HS-5 (cell line): Measurements from ENCODE around the gene APOL1.
"Not testable (repeated sequence)": the region's sequence is repeated elsewhere in the genome, so short reads cannot be mapped to it uniquely, and the experiment has no call there.

Source experiments
- DNase-seq: peaks from one replicate; pipeline ENCODE4 v3.0.0-alpha.2; 2012; ENCODE audit warnings: low read depth

APOL1 gene

GRCh38 chr22:36225333-36225922 is 27.5 kb upstream of the APOL1 start:
- DNase-seq, result no peak

- DNase-seq, result no peak
Measured at GRCh38 chr22:36226189-36226588, 26.7 kb upstream of the APOL1 start.

DNA sequence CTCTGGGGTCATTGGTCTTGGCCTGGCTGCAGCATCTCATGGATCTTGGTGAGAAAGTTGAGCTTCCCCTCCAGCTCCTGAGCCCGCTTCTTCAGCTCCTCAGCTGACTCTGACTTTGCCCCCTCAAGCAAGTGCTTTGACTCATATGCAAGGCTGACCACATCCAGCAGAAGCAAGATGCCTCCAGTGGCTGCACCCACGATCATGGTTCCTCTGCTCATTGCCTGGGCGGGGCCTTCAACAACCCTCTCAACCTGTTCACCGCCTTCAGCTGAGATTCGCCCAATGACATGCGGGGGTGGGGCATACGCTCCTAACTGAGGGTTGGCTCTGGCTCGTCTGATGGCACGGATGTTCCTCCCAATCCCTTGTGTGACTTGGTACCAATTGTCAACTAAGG is 25.5 kb upstream of the APOL1 start:
- DNase-seq, result no peak

GRCh38 chr22:36227806-36228205 is 25.1 kb upstream of the APOL1 start:
- DNase-seq, result no peak

DNA sequence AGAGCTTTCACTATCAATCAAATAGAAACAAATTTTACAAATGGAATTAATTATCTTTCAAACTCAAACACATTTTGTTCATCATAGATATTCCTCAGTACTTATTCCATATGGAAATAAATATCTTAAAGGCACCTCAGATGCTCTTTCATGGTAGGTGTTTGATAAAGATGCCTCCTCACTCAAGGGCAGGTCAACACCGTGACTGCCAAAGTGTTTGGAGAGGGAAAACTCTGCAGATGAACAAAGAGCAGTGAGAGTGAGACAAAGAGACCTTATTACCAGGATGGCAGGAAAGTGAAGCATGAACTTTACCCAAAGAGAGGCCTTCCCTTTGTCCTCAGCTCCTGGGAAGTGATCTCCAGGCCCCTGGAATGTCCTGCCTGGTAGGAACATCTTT is 24.6 kb upstream of the APOL1 start:
- DNase-seq, result not testable (repeated sequence)

GRCh38 chr22:36228944-36229343 is 24.0 kb upstream of the APOL1 start:
- DNase-seq, result no peak

DNA sequence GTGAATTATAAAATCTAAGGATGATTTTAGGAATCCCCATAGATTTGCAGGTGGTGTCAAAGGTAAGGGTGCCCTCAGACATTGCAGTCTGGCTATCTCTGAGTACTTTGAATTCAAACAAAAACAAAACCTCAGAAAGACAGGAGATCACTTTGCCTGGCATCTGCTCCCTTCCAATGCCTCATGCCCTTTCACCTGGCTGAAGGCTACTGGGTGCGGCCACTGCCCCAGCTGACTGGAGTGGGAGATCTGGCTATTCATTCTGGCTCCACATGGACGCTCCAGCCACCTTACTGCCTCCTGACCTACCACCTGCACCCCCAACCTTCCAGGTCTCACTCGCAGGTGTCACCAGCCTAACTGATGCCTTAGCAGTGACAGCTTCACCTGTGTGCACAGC is 23.3 kb upstream of the APOL1 start:
- not testable (repeated sequence) for DNase-seq

GRCh38 chr22:36231051-36231450 is 21.9 kb upstream of the APOL1 start:
- not testable (repeated sequence) for DNase-seq

DNA sequence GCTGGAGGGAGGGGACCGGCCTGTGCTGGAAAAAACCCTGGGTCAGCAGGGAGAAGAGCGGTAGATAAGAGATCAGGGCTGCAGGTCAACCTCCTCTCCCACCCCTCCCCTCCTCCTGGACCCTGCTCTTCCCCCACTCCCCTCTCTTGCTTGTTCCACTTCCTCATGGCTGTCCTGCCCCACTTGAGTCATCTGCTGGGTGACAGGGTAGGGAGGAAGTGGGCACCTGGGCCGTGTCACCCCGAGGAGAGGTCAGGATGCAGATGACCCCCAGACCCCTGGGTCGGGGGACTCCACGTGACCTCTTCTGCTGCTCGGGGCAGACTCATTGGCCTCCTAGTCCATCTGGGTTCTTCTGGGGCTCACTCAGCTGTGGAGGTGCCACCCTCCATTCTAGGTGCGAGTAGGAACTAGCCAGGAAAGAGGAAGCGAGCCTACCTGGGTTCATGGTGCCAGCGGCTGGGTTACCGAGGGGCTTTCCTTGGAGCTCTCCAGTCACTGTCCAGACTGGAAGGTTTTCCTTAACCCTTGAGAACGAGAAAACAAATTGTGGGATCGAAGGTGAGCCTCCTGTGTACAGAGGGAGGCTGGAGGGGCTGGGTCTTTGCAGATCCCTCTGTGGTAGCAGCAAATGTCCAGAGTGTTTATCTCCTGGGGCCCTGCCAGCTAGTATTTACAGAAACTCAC is 20.1 kb upstream of the APOL1 start:
- no peak for DNase-seq

DNA sequence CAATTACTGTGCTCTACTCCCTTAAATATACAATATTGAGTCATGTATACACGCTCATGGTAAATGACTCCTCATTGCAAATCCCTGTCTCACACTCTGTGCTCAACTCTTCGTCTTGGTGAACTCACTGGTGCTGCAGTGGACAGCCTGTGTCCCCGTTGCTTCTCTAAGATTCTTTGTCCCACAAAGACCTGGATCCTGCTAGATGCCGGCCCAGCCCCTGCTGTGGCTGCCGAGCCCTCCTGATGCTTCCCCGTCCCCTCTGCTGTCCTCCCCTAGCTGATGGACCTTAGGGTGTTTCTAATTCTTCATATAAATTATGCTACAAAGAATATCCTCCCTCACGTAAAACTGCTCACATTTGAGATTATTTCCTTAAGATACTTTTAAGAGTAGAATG is 19.1 kb upstream of the APOL1 start:
- no peak for DNase-seq

GRCh38 chr22:36234213-36234612 is 18.7 kb upstream of the APOL1 start:
- DNase-seq, result no peak

DNA sequence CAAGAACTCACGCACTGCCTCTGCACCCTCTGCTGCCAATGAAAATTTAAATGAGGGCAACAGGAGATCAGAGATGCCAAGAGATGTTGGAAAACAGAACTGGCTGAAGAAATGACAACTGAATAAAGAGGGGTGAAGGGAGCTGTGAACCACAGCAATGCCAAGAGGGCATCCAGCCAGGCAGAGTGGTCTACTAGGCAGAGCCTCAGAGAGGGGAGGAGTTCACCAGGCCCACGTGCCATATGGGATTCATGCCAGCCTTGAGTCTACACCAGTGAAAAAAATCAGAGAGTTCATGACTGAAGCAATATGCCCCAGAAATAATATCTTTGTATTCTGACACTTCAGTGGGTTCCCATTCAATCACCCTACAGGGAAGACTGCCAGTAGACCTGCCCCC is 18.0 kb upstream of the APOL1 start:
- no peak for DNase-seq

DNA sequence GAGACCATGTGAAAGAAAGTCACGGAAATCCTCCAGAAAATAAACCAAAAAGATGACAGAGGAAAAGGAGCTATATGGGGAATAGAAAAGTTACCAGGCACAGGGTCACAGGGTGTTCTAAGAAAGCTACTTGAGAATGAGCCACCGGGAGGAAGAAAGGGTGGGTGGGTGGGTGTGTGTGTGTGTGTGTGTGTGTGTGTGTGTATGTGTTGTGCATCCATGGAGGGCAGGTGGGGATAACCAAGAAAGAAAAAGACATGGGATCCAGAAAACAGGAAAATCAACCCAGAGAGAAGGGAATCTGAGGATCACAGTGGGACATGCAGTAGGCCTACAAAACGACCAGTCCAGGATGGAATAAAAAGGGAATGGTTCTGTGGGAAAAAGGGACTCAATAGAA is 17.3 kb upstream of the APOL1 start:
- DNase-seq, result no peak

GRCh38 chr22:36236388-36237319 is 16.3 kb upstream of the APOL1 start:
- DNase-seq, result no peak

DNA sequence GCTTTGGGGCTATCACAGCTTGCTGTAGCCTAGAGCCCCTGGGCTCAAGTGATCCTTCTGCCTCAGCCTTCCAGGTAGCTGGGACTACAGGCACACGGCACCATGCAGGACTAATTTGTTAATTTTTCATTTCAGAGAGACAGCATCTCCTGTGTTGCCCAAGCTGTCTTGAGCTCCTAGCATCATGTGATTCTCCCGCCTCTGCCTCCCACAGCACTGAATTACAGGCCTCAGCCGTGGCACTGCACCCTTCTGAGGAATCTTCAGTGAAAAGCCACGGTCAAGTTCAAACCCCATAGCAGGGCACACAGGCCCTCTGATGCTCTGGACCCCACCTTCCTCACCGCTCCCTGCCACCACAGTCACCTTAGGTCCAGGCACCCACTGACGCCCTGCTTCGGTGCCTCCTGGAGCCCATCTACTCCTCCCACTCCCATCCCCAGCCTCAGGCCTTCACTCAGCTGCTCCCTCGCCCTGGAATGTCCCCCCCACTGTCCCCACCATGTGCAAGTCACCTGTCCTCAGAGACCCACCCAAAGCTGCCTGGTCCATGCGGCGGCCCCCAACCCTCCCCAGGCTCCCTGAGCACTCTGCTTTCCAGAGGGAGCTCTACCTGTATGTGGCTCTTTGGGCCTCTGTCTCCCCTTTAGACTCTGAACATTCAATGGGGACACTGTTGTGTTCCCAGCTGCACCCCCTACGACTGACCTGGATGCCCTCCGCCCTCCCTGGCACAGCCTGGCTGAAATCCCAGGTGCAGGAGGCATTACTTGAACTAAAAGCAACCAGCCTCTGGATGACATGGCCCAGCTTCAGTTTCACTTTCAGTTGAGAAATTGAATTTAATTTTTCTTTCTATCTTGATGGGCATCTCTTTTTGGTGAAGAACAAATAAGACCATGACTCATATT is 15.2 kb upstream of the APOL1 start:
- DNase-seq, result no peak

- DNase-seq, result no peak
Measured at GRCh38 chr22:36238373-36239149, 14.4 kb upstream of the APOL1 start.

GRCh38 chr22:36239150-36239400 is 13.9 kb upstream of the APOL1 start:
- DNase-seq, result no peak

- DNase-seq, result peak; percentile 82
Measured at GRCh38 chr22:36239401-36240171, 13.3 kb upstream of the APOL1 start, which contains the start of gene APOL2. Gene APOL2, minus strand, starts transcription at chr22:36239527. Its CDS starts 6,365 bp downstream, at chr22:36233162.

DNA sequence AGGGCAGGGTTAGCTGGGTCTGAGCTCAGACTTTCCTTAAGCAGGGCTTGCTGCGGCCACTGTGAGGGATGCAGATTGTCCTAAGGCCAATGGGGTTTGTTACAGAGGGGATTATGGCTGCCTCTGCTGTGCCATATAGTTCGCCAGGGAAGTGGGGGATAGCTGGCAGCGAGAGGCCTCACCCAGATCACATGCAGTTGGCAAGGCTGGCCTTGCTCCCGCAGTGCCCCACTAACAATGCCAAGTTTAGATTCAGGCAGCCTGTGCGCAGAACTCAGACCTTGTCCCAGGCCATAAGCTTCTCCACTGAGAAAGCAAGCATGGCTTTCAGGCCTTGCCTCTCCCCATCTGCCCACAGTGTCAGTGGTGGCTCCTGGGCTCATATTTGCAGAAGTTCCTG is 8.9 kb upstream of the APOL1 start:
- DNase-seq, result no peak
